Epidermal melanocyte (primary cell): Measurements from ENCODE around the gene ESYT2.

ENCODE experiments used
- DNase-seq: peaks from one replicate; pipeline ENCODE4 v3.0.0; 2011; ENCODE audit warnings: low spot score; ENCODE audit not compliant: insufficient read length

Gene ESYT2

DNA sequence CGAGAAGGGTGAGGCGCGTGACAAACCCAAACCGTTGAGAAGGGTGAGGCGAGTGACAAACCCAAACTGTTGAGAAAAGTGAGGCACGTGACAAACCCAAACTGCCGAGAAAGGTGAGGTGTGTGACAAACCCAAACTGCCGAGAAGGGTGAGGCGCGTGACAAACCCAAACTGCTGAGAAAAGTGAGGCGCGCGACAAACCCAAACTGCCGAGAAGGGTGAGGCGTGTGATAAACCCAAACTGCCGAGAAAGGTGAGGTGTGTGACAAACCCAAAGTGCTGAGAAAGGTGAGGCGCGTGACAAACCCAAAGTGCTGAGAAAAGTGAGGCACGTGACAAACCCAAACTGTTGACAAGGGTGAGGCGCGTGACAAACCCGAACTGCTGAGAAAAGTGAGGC, 25.0 kb downstream of the ESYT2 start:
- no peak for DNase-seq

- no peak for DNase-seq
These were observed 25.8 kb downstream of the ESYT2 start for GRCh38 chr7:158803367-158803969.

GRCh38 chr7:158802535-158803366, 26.6 kb downstream of the ESYT2 start:
- DNase-seq = no peak

GRCh38 chr7:158798741-158799140, 30.6 kb downstream of the ESYT2 start:
- DNase-seq = no peak

GRCh38 chr7:158796667-158797066, 32.6 kb downstream of the ESYT2 start:
- no peak for DNase-seq

DNA sequence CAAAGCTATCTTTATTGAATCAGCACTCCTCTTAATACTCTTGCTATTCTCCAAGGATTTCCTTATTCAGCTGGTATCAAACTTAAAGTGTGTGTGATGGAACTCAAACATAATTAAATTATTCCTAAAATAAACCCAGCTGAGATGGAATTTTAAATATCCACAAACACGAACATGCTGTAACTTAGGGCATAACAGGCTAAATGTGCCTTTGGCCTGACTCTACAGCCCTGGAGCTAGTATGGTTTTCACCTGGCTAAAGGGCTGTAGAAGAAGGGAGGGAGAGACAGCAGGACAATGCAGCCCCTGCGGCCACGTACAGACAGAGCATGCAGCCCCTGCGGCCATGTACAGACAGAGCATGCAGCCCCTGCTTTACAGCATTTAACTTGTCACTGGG, 34.0 kb downstream of the ESYT2 start:
- DNase-seq = no peak

GRCh38 chr7:158791107-158791506, 38.2 kb downstream of the ESYT2 start:
- DNase-seq = no peak

DNA sequence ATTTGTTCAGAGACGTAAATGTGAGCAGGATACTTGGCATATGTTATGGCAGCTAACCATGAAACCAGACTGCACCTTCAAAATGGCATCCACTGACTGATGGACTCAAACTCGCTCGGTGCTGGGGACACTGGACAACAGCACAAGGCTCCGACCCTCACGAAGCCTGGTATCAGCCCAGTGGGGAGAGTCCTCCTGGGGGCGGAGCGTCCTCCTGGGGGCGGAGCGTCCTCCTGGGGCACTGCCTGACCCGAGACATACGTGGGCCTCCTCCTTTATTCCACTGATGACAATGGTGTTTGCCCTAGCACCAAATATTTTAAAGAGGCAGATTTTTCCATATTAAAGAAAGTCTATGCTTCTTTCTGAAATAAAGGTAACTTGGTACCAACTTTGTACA, 39.5 kb downstream of the ESYT2 start:
- no peak for DNase-seq

GRCh38 chr7:158786898-158787297, 42.4 kb downstream of the ESYT2 start:
- DNase-seq = no peak

DNA sequence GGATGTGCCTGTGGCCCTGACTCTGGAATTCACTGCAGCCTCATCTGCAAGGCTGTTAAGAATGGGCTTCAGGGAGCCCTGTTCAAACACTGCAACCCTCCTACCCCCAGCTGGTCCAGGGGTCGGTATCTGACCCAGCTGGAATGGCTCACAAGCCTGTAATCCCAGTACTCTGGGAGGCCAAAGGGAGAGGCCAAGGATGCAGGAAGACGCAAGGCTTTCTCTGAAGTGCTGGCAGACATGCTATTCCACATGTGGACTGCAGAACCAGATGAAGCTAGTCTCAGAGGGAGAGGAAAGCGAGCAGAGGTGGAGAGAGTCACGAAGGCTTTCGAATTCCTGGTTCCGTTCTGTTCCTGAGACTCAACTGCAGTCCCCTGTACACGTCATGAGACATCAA, 45.0 kb downstream of the ESYT2 start:
- no peak for DNase-seq

DNA sequence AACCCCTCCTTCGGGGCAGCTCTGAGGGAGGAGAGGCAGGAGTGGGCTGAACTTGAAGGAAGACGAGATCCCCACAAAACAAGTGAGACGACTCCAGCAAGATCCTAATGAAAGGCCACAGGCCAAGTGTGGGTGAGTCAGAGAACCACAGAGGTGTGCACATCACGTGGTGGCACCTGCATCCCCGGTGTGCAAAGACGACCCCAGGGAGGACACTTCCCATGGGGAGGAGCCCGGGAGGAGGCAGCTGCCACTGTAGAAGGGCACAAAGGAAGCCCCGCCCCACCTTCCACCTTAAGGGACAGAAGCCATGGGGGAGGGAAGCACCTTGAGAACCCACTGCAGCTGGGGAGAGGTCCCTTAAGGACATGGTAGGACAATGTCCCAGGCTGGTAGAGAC, 45.7 kb downstream of the ESYT2 start:
- no peak for DNase-seq

GRCh38 chr7:158782761-158783401, 46.4 kb downstream of the ESYT2 start:
- peak; percentile 33 for DNase-seq

DNA sequence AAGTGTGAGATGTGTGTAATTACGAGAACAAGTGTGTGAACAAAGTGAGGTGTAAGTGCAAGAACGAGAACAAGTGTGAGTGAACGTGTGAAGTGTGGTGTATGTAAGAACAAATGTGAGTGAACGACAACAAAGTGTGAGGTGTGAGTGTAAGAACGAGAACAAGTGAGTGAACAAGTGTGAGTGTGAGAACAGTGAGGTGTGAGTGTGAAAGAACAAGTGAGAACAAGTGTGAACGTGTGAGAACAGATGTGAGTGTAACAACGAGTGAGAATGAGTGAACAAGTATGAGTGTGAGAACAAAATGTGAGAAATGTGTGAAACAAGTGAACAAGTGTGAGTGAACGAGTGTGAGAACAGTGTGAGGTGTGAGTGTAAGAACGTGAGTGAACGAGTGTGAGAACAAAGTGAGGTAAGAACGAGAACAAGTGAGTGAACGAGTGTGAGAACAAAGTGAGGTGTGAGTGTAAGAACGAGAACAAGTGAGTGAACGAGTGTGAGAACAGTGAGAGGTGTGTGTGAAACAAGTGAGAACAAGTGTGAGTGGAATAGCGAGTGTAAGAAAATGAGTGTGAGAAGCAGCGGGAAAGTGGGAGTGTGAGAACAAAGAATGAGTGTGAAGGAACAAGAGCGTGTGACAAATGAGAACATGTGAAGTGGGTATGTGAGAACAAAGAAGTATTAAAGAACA, 47.2 kb downstream of the ESYT2 start:
- DNase-seq = no peak

- no peak for DNase-seq
These were observed 47.9 kb downstream of the ESYT2 start for GRCh38 chr7:158781217-158781973.

GRCh38 chr7:158779061-158780000, 50.0 kb downstream of the ESYT2 start:
- DNase-seq = no peak

GRCh38 chr7:158778471-158778870, 50.8 kb downstream of the ESYT2 start:
- no peak for DNase-seq

GRCh38 chr7:158777793-158778192, 51.5 kb downstream of the ESYT2 start:
- DNase-seq = no peak

GRCh38 chr7:158776474-158776873, 52.8 kb downstream of the ESYT2 start:
- DNase-seq = no peak

DNA sequence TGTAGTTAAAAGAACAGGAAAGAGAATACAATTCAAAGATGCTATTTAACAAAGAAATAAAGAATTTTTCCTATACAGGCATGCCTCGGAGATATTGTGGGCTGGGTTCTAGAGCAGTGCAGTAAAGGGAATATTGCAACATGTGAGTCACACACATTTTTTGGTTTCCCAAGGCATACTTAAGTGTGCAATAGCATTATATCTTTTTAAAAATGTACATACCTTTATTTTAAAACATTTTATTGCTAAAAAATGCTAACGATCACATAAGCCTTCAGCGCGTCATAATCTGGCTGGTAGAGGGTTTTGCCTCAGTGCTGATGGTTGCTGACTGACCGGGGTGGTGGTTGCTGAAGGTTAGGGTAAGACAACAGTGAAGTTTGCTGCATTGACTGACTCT, 54.4 kb downstream of the ESYT2 start:
- DNase-seq = no peak

DNA sequence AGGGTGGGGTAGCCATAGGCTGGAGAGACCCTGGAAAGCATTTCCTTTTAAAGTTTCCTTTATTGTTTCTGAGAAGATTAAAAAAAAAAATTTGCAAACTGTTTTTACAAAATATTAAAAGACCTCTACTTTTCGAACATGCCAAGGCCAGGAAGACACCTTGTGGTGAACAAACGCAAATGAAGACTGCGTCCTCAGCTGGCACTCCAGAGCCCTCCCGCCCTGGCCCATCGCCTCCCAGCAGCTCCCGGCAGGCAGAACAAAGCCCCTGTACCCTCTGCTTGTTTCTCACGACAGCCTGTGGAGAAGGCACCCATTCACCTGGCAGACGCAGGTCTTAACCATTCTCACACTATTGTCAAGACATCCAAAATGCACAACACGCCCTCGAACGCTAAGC, 56.4 kb downstream of the ESYT2 start:
- no peak for DNase-seq
